ENCODE results near the gene SRPRB.

Gene SRPRB

GRCh38 chr3:133841196-133841595 lies 35.6 kb downstream of the SRPRB start:
- Mint-ChIP-seq H3K27me3 (no peaks in the 10 kb centered on the region), H3K27ac (no peak overlapping the region), H3K4me3 (no peak overlapping the region), H3K9me3 (no peaks in the 10 kb centered on the region), H3K4me1 (no peaks in the 10 kb centered on the region)
- ATAC-seq (no peak), DNase-seq (no peak)

GRCh38 chr3:133842158-133842557 lies 36.5 kb downstream of the SRPRB start:
- ATAC-seq = no peak
- Mint-ChIP-seq H3K9me3 (no peaks in the 10 kb centered on the region), H3K27ac (no peak overlapping the region), H3K27me3 (no peaks in the 10 kb centered on the region), H3K4me3 (no peak overlapping the region), H3K4me1 (no peaks in the 10 kb centered on the region)
- DNase-seq = no peak

- DNase-seq = no peak
- no peaks in the 10 kb centered on the region for H3K27me3 Mint-ChIP-seq
- H3K4me1 Mint-ChIP-seq = no peaks in the 10 kb centered on the region
- no peak for ATAC-seq
- no peaks in the 10 kb centered on the region for H3K9me3 Mint-ChIP-seq
- no peak overlapping the region for H3K4me3 Mint-ChIP-seq
- H3K27ac Mint-ChIP-seq = no peak overlapping the region
Observed at GRCh38 chr3:133843634-133844033, 38.0 kb downstream of the SRPRB start.

GRCh38 chr3:133845127-133845526 lies 39.5 kb downstream of the SRPRB start:
- no peak overlapping the region for H3K4me3 Mint-ChIP-seq
- no peak for DNase-seq
- no peak for ATAC-seq
- no peaks in the 10 kb centered on the region for H3K27me3 Mint-ChIP-seq
- H3K4me1 Mint-ChIP-seq = no peaks in the 10 kb centered on the region
- no peak overlapping the region for H3K27ac Mint-ChIP-seq
- no peaks in the 10 kb centered on the region for H3K9me3 Mint-ChIP-seq

- Mint-ChIP-seq H3K27ac (no peak overlapping the region), H3K9me3 (no peaks in the 10 kb centered on the region), H3K4me1 (no peaks in the 10 kb centered on the region), H3K27me3 (no peaks in the 10 kb centered on the region), H3K4me3 (no peak overlapping the region)
- ATAC-seq (no peak), DNase-seq (no peak)
Observed at GRCh38 chr3:133849346-133849745, 43.7 kb downstream of the SRPRB start.

- DNase-seq = no peak
- H3K4me1 Mint-ChIP-seq = no peaks in the 10 kb centered on the region
Observed at GRCh38 chr3:133850034-133850433, 44.4 kb downstream of the SRPRB start.

GRCh38 chr3:133851266-133851906 lies 45.8 kb downstream of the SRPRB start:
- H3K27me3 Mint-ChIP-seq = no peaks in the 10 kb centered on the region
- H3K4me1 Mint-ChIP-seq = no peaks in the 10 kb centered on the region
- no peak overlapping the region for H3K27ac Mint-ChIP-seq
- H3K9me3 Mint-ChIP-seq = no peaks in the 10 kb centered on the region
- H3K4me3 Mint-ChIP-seq = no peak overlapping the region
- DNase-seq = no peak
- peak; percentile 42 for ATAC-seq

More at GRCh38 chr3:133850034-133850433, 44.4 kb downstream of the SRPRB start:
- H3K9me3 Mint-ChIP-seq = no peaks in the 10 kb centered on the region
- no peaks in the 10 kb centered on the region for H3K27me3 Mint-ChIP-seq
- no peak for ATAC-seq
- H3K27ac Mint-ChIP-seq = no peak overlapping the region
- no peak overlapping the region for H3K4me3 Mint-ChIP-seq

- Mint-ChIP-seq H3K27me3 (no peaks in the 10 kb centered on the region), H3K9me3 (no peaks in the 10 kb centered on the region), H3K4me3 (no peak overlapping the region), H3K27ac (no peak overlapping the region), H3K4me1 (no peaks in the 10 kb centered on the region)
- DNase-seq (no peak), ATAC-seq (no peak)
Observed at GRCh38 chr3:133851931-133852330, 46.3 kb downstream of the SRPRB start.

GRCh38 chr3:133853063-133853924 lies 47.7 kb downstream of the SRPRB start:
- no peak overlapping the region for H3K27ac Mint-ChIP-seq
- H3K27me3 Mint-ChIP-seq = no peaks in the 10 kb centered on the region
- H3K4me3 Mint-ChIP-seq = no peak overlapping the region
- no peak for DNase-seq
- ATAC-seq = peak; percentile 35
- peaks cover 10% of the 10 kb centered on the region for H3K4me1 Mint-ChIP-seq
- no peaks in the 10 kb centered on the region for H3K9me3 Mint-ChIP-seq

GRCh38 chr3:133853925-133854227 lies 48.3 kb downstream of the SRPRB start:
- Mint-ChIP-seq H3K9me3 (no peaks in the 10 kb centered on the region), H3K4me3 (no peak overlapping the region), H3K27ac (no peak overlapping the region), H3K27me3 (no peaks in the 10 kb centered on the region), H3K4me1 (peaks cover 10% of the 10 kb centered on the region)
- DNase-seq = no peak
- ATAC-seq = no peak

- Mint-ChIP-seq H3K27me3 (no peaks in the 10 kb centered on the region), H3K4me3 (no peak overlapping the region), H3K27ac (no peak overlapping the region), H3K9me3 (no peaks in the 10 kb centered on the region), H3K4me1 (peaks cover 10% of the 10 kb centered on the region)
- no peak for ATAC-seq
- DNase-seq = no peak
Observed at GRCh38 chr3:133854264-133855001, 48.8 kb downstream of the SRPRB start.

GRCh38 chr3:133855002-133855370 lies 49.4 kb downstream of the SRPRB start:
- no peak overlapping the region for H3K27ac Mint-ChIP-seq
- no peak for DNase-seq
- H3K27me3 Mint-ChIP-seq = no peaks in the 10 kb centered on the region
- H3K4me1 Mint-ChIP-seq = peaks cover 10% of the 10 kb centered on the region
- no peaks in the 10 kb centered on the region for H3K9me3 Mint-ChIP-seq
- no peak overlapping the region for H3K4me3 Mint-ChIP-seq
- no peak for ATAC-seq

- no peak overlapping the region for H3K4me3 Mint-ChIP-seq
- DNase-seq (no peak), ATAC-seq (no peak)
- H3K9me3 Mint-ChIP-seq = no peaks in the 10 kb centered on the region
- no peaks in the 10 kb centered on the region for H3K27me3 Mint-ChIP-seq
- H3K27ac Mint-ChIP-seq = no peak overlapping the region
- H3K4me1 Mint-ChIP-seq = peaks cover 10% of the 10 kb centered on the region
Observed at GRCh38 chr3:133855772-133856171, 50.2 kb downstream of the SRPRB start.

GRCh38 chr3:133856316-133856715 lies 50.7 kb downstream of the SRPRB start:
- no peaks in the 10 kb centered on the region for H3K27me3 Mint-ChIP-seq
- ATAC-seq (no peak), DNase-seq (no peak)
- H3K27ac Mint-ChIP-seq = no peak overlapping the region
- H3K4me3 Mint-ChIP-seq = no peak overlapping the region
- no peaks in the 10 kb centered on the region for H3K9me3 Mint-ChIP-seq
- H3K4me1 Mint-ChIP-seq = peaks cover 10% of the 10 kb centered on the region

GRCh38 chr3:133857767-133858166 lies 52.2 kb downstream of the SRPRB start:
- Mint-ChIP-seq H3K4me1 (peaks cover 10% of the 10 kb centered on the region), H3K27me3 (no peaks in the 10 kb centered on the region), H3K4me3 (peak overlapping the region in 1 of 2 donors; percentile 21), H3K27ac (peak overlapping the region; percentile 13 to 82), H3K9me3 (no peaks in the 10 kb centered on the region)
- ATAC-seq = peak; percentile 53
- DNase-seq = no peak

All from stimulated activated naive CD8-positive, alpha-beta T cell treated with anti-CD3 and anti-CD28 coated beads, Interleukin-15, amount 100 ng/mL, for 72 hours (primary cell).